OCI-LY7 (cell line): ENCODE data around the gene ADAM22. TPM values are rescaled to one million over a fixed set of nuclear protein-coding genes. Genes with fewer than 3 reads are reported as not detected.

Experiments
- BruUV-seq: library from RNA; stranded (reverse); fragments of 400-500 nt; replicated peaks from 2 replicates; lab custom pipeline; 2021; lab: Mats Ljungman, UMichigan
- CTCF ChIA-PET: fragments of 300-600 bp; sonication (Branson Sonifier 250); formaldehyde crosslinking; loops from one replicate; lab custom pipeline; 2022; ENCODE audit warnings: antibody characterized with exemption; ENCODE audit not compliant: unreplicated experiment; lab: Charles Lee
- POLR2A ChIA-PET: fragments of 300-600 bp; sonication (Branson Sonifier 250); formaldehyde crosslinking; loops from one replicate; lab custom pipeline; 2022; ENCODE audit warnings: antibody characterized with exemption; lab: Charles Lee
- DNase-seq: peaks from one replicate; pipeline ENCODE4 v3.0.0-alpha.2; 2015; ENCODE audit warnings: low spot score
- H2AFZ ChIP-seq: fragments of 200-600 bp; sonication (generic), shearing (Covaris generic); 2 replicates; pipeline ENCODE4 v1.6.1; 2014; ENCODE audit warnings: mild to moderate bottlenecking, antibody characterized with exemption, low read length, moderate library complexity
- H3K27ac ChIP-seq: fragments of 200-600 bp; sonication (generic); 2 replicates; pipeline ENCODE4 v1.5.1; 2014; ENCODE audit warnings: mixed run types, low read depth, mild to moderate bottlenecking, moderate library complexity, low read length, inconsistent platforms; ENCODE audit not compliant: poor library complexity, severe bottlenecking
- H3K36me3 ChIP-seq: fragments of 200-600 bp; sonication (generic); 2 replicates; pipeline ENCODE4 v1.6.1; 2014; ENCODE audit warnings: mild to moderate bottlenecking, antibody characterized with exemption, low read length, moderate library complexity, mixed read lengths; ENCODE audit not compliant: insufficient read depth
- H3K4me1 ChIP-seq: fragments of 200-600 bp; sonication (generic); 2 replicates; pipeline ENCODE4 v1.5.1; 2014; ENCODE audit warnings: mild to moderate bottlenecking, low read length; ENCODE audit not compliant: insufficient read depth, poor library complexity, severe bottlenecking
- H3K4me2 ChIP-seq: fragments of 200-600 bp; sonication (generic); 2 replicates; pipeline ENCODE4 v1.6.1; 2014; ENCODE audit warnings: mild to moderate bottlenecking, low read length
- H3K4me3 ChIP-seq: fragments of 200-600 bp; sonication (generic); 2 replicates; pipeline ENCODE4 v1.5.1; 2014; ENCODE audit warnings: mild to moderate bottlenecking, low read depth, low read length; ENCODE audit not compliant: poor library complexity, severe bottlenecking
- H3K79me2 ChIP-seq: fragments of 200-600 bp; sonication (generic); 2 replicates; pipeline ENCODE4 v1.6.1; 2016; ENCODE audit warnings: low read depth, mild to moderate bottlenecking, low read length, moderate library complexity, mixed read lengths; ENCODE audit not compliant: insufficient read depth
- H3K9me2 ChIP-seq: fragments of 200-600 bp; sonication (generic); 2 replicates; pipeline ENCODE4 v1.6.1; 2016; ENCODE audit warnings: mild to moderate bottlenecking, low read length, mixed read lengths; ENCODE audit not compliant: insufficient read depth
- H3K9me3 ChIP-seq: fragments of 200-600 bp; sonication (generic); 2 replicates; pipeline ENCODE4 v1.6.1; 2014; ENCODE audit warnings: mild to moderate bottlenecking, mixed run types, low read length, mixed read lengths
- H4K20me1 ChIP-seq: fragments of 200-600 bp; sonication (generic); 2 replicates; pipeline ENCODE4 v1.6.1; 2014; ENCODE audit warnings: mild to moderate bottlenecking, antibody characterized with exemption, low read length, moderate library complexity, mixed read lengths; ENCODE audit not compliant: insufficient read depth
- CTCF ChIP-seq: fragments of 200-600 bp; sonication (generic); conservative IDR thresholded peaks from 2 replicates; pipeline ENCODE4 v1.5.1; 2014; ENCODE audit warnings: mild to moderate bottlenecking, antibody characterized with exemption, low read length, moderate library complexity, mixed read lengths
- EZH2phosphoT487 ChIP-seq: fragments of 200-600 bp; sonication (generic); IDR thresholded peaks from 2 replicates; pipeline ENCODE4 v1.6.1; 2018; ENCODE audit warnings: low read depth, borderline replicate concordance, mild to moderate bottlenecking, mixed run types, antibody characterized with exemption, low read length, moderate library complexity, mixed read lengths
- intact Hi-C: fragments of 100-400 bp; cut with micrococcal nuclease; formaldehyde crosslinking; loops from one replicate; pipeline ENCODE4 v1.10.0; 2022; ENCODE audit not compliant: unreplicated experiment
- total RNA-seq, 2 experiments: library from RNA; depleted of rRNA in 1 of 2; stranded (reverse); fragments of >200 nt in 1 of 2; shearing (Covaris generic) in 1 of 2; gene quantifications; 2 replicates each; pipeline ENCODE4 v1.2.3, GENCODE V29; 2014 to 2022

ADAM22 gene
- total RNA-seq, 2 experiments from 2014 or later = 12.0 to 13.6 TPM

GRCh38 chr7:88116235-88116795, 182.3 kb downstream of the ADAM22 start:
- Histone ChIP-seq H3K79me2 (no peaks in the 10 kb centered on the region), H3K27ac (no peak overlapping the region), H3K36me3 (no peaks in the 10 kb centered on the region), H3K4me2 (no peak overlapping the region), H3K9me2 (no peaks in the 10 kb centered on the region), H4K20me1 (no peaks in the 10 kb centered on the region), H3K4me3 (no peak overlapping the region), H3K9me3 (no peaks in the 10 kb centered on the region), H2AFZ (no peak overlapping the region), H3K4me1 (no peaks in the 10 kb centered on the region)
- ChIA-PET POLR2A (interaction anchor here (1.0 kb wide), 1 partner anchor 16 kb away, joined by 4 read pairs; no protein-coding TSS in a partner anchor), CTCF (no interaction called here)
- DNase-seq = no peak
- intact Hi-C loops = loop anchor here (10.0 kb wide), 1 partner anchor 182 kb away; the partner anchor contains the start of gene ADAM22
- no TSS peak for BruUV-seq
- TF ChIP-seq CTCF (no peak), EZH2phosphoT487 (no peak)

- TF ChIP-seq CTCF (no peak), EZH2phosphoT487 (no peak)
- BruUV-seq = no TSS peak
These were observed 183.3 kb downstream of the ADAM22 start for GRCh38 chr7:88117325-88117724.

GRCh38 chr7:88121335-88121734, 187.3 kb downstream of the ADAM22 start:
- ChIA-PET CTCF (no interaction called here), POLR2A (no interaction called here)
- intact Hi-C loops = no loop called here
- no peak overlapping the region for H2AFZ ChIP-seq
- BruUV-seq = no TSS peak
- H3K36me3 ChIP-seq = no peaks in the 10 kb centered on the region
- H3K27ac ChIP-seq = no peak overlapping the region
- no peaks in the 10 kb centered on the region for H3K9me3 ChIP-seq
- H3K4me2 ChIP-seq = no peak overlapping the region
- no peaks in the 10 kb centered on the region for H3K4me1 ChIP-seq
- no peaks in the 10 kb centered on the region for H3K79me2 ChIP-seq
- H3K9me2 ChIP-seq = no peaks in the 10 kb centered on the region
- H4K20me1 ChIP-seq = no peaks in the 10 kb centered on the region
- DNase-seq = no peak
- no peak for TF ChIP-seq CTCF
- no peak for TF ChIP-seq EZH2phosphoT487
- no peak overlapping the region for H3K4me3 ChIP-seq

More at GRCh38 chr7:88117325-88117724, 183.3 kb downstream of the ADAM22 start:
- no peak overlapping the region for H3K4me2 ChIP-seq
- ChIA-PET POLR2A (interaction anchor here (0.6 to 0.7 kb wide), 3 partner anchors 92 to 1190 kb away, joined by 4 to 5 read pairs (median 4); no protein-coding TSS in a partner anchor), CTCF (no interaction called here)
- intact Hi-C loops = loop anchor here (10.0 kb wide), 1 partner anchor 183 kb away; the partner anchor contains the start of gene ADAM22
- no peak overlapping the region for H3K27ac ChIP-seq
- H3K36me3 ChIP-seq = no peaks in the 10 kb centered on the region
- no peaks in the 10 kb centered on the region for H3K4me1 ChIP-seq
- no peaks in the 10 kb centered on the region for H3K79me2 ChIP-seq
- no peaks in the 10 kb centered on the region for H3K9me3 ChIP-seq
- no peaks in the 10 kb centered on the region for H3K9me2 ChIP-seq
- H2AFZ ChIP-seq = no peak overlapping the region
- no peak overlapping the region for H3K4me3 ChIP-seq
- DNase-seq = no peak
- no peaks in the 10 kb centered on the region for H4K20me1 ChIP-seq
